Mesendoderm (in vitro differentiated cells): Measurements from ENCODE around the gene FZD2.

ENCODE experiments used
- DNase-seq: peaks from one replicate; pipeline ENCODE4 v3.0.0; 2013
- H2AK5ac ChIP-seq: 2 replicates; pipeline ENCODE4 v1.6.1; 2013; ENCODE audit warnings: low read length, inconsistent platforms
- H2BK120ac ChIP-seq: 2 replicates; pipeline ENCODE4 v1.6.1; 2013; ENCODE audit warnings: low read depth, mild to moderate bottlenecking, low read length, moderate library complexity, mixed read lengths
- H2BK15ac ChIP-seq: replicated peaks from 2 replicates; pipeline ENCODE4 v1.6.1; 2013; ENCODE audit warnings: low read depth, mild to moderate bottlenecking, moderate library complexity
- H2BK5ac ChIP-seq: 2 replicates; pipeline ENCODE4 v1.6.1; 2013; ENCODE audit warnings: low read length, inconsistent platforms
- H3K18ac ChIP-seq: 2 replicates; pipeline ENCODE4 v1.6.1; 2013; ENCODE audit warnings: mild to moderate bottlenecking, low read length, mixed read lengths
- H3K23ac ChIP-seq: one replicate; pipeline ENCODE4 v1.6.1; 2013; ENCODE audit warnings: low read length
- H3K27ac ChIP-seq: 2 replicates; pipeline ENCODE4 v1.5.1; 2013; ENCODE audit warnings: low read depth, mild to moderate bottlenecking, inconsistent platforms, low read length, moderate library complexity
- H3K27me3 ChIP-seq: 2 replicates; pipeline ENCODE4 v1.6.1; 2013; ENCODE audit warnings: low read length, control low read depth, mild to moderate bottlenecking, inconsistent platforms; ENCODE audit not compliant: insufficient read depth, poor library complexity
- H3K36me3 ChIP-seq: 2 replicates; pipeline ENCODE4 v1.6.1; 2013; ENCODE audit warnings: low read length, inconsistent platforms; ENCODE audit not compliant: control insufficient read depth, insufficient read depth
- H3K4ac ChIP-seq: one replicate; pipeline ENCODE4 v1.6.1; 2013; ENCODE audit warnings: low read depth, mild to moderate bottlenecking, low read length, moderate library complexity
- H3K4me1 ChIP-seq: 2 replicates; pipeline ENCODE4 v1.6.1; 2013; ENCODE audit warnings: low read depth, low read length, inconsistent platforms; ENCODE audit not compliant: control insufficient read depth
- H3K4me2 ChIP-seq: 2 replicates; pipeline ENCODE4 v1.6.1; 2013; ENCODE audit warnings: low read length
- H3K4me3 ChIP-seq: 2 replicates; pipeline ENCODE4 v1.5.1; 2013; ENCODE audit warnings: mild to moderate bottlenecking, low read length
- H3K56ac ChIP-seq: one replicate; pipeline ENCODE4 v1.6.1; 2013; ENCODE audit warnings: low read length
- H3K79me1 ChIP-seq: 2 replicates; pipeline ENCODE4 v1.6.1; 2013; ENCODE audit warnings: low read length, inconsistent platforms
- H3K79me2 ChIP-seq: 2 replicates; pipeline ENCODE4 v1.6.1; 2013; ENCODE audit warnings: mild to moderate bottlenecking, low read length; ENCODE audit not compliant: control insufficient read depth, insufficient read depth
- H3K9ac ChIP-seq: 2 replicates; pipeline ENCODE4 v1.6.1; 2013; ENCODE audit warnings: low read length, inconsistent platforms
- H4K5ac ChIP-seq: one replicate; pipeline ENCODE4 v1.6.1; 2013; ENCODE audit warnings: low read length
- H4K8ac ChIP-seq: one replicate; pipeline ENCODE4 v1.6.1; 2013; ENCODE audit warnings: low read depth, mild to moderate bottlenecking, control low read depth, low read length, moderate library complexity
- WGBS: extraction: QIAGEN DNeasy Blood & Tissue Kit; methylation state at CpG from one replicate; pipeline ENCODE4 v1.1.7; 2013; ENCODE audit warnings: low lambda C conversion rate, missing lambda C conversion rate; ENCODE audit not compliant: insufficient coverage; ENCODE audit errors: extremely low coverage; 5-methylcytosine and 5-hydroxymethylcytosine counted together

FZD2 gene

GRCh38 chr17:44549686-44550085, 7.6 kb upstream of the FZD2 start:
- Histone ChIP-seq H3K79me2 (no peaks in the 10 kb centered on the region), H3K27ac (no peak overlapping the region), H3K4me2 (no peak overlapping the region), H2AK5ac (no peak overlapping the region), H3K9ac (no peak overlapping the region), H4K5ac (no peak overlapping the region), H3K4me1 (peaks cover 11% of the 10 kb centered on the region), H3K23ac (no peak overlapping the region), H4K8ac (no peak overlapping the region), H3K18ac (no peak overlapping the region), H3K4me3 (no peak overlapping the region), H2BK15ac (no peak overlapping the region), H2BK5ac (no peak overlapping the region), H3K36me3 (no peaks in the 10 kb centered on the region), H2BK120ac (no peak overlapping the region), H3K56ac (peak overlapping the region; percentile 39), H3K27me3 (no peaks in the 10 kb centered on the region), H3K79me1 (no peaks in the 10 kb centered on the region), H3K4ac (no peak overlapping the region)
- no CpG with 5 or more reads among the region's 6 CpGs for WGBS
- no peak for DNase-seq

DNA sequence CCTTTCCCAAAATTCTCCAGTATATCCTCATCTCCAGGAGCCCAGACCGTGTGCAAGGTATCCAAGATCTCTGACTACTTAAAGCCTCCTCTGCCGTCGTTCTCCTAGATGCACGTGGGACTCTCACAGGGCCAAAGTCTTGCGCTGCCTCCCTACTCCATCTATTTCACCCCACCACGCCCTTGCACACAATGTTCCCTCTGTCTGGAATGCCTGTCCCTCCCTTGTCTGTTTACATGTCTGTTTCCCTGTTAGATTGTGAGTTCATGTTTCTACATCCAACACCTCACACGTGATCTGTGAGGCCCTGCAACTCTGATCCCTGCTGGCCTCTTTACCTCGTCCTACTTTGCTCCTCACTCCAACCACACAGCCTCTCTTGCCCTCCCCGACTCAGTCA, 4.9 kb upstream of the FZD2 start:
- Histone ChIP-seq H3K36me3 (no peaks in the 10 kb centered on the region), H2BK5ac (no peak overlapping the region), H3K4me2 (no peak overlapping the region), H3K4ac (no peak overlapping the region), H3K4me1 (peaks cover 15% of the 10 kb centered on the region), H3K79me1 (no peaks in the 10 kb centered on the region), H3K56ac (peak overlapping the region; percentile 15), H2AK5ac (peak overlapping the region; percentile 74), H4K5ac (no peak overlapping the region), H3K27ac (no peak overlapping the region), H3K4me3 (no peak overlapping the region), H2BK15ac (no peak overlapping the region), H3K23ac (no peak overlapping the region), H3K27me3 (no peaks in the 10 kb centered on the region), H2BK120ac (no peak overlapping the region), H3K18ac (no peak overlapping the region), H4K8ac (no peak overlapping the region), H3K79me2 (no peaks in the 10 kb centered on the region), H3K9ac (no peak overlapping the region)
- DNase-seq, result no peak
- whole genome bisulfite sequencing, result no CpG with 5 or more reads among the region's 9 CpGs

- H3K27me3 ChIP-seq, result peaks cover 15% of the 10 kb centered on the region
- H3K4me1 ChIP-seq, result peaks cover 9% of the 10 kb centered on the region
- no peak overlapping the region for H3K4ac ChIP-seq
- peak; percentile 30 for DNase-seq
- H2BK120ac ChIP-seq, result no peak overlapping the region
- H3K23ac ChIP-seq, result no peak overlapping the region
- H3K4me3 ChIP-seq, result no peak overlapping the region
- no peak overlapping the region for H4K8ac ChIP-seq
- H3K79me2 ChIP-seq, result no peaks in the 10 kb centered on the region
- H3K56ac ChIP-seq, result peak overlapping the region; percentile 4
- H3K4me2 ChIP-seq, result no peak overlapping the region
- H3K36me3 ChIP-seq, result no peaks in the 10 kb centered on the region
- H2BK5ac ChIP-seq, result no peak overlapping the region
- no peaks in the 10 kb centered on the region for H3K79me1 ChIP-seq
- no peak overlapping the region for H3K9ac ChIP-seq
- H3K18ac ChIP-seq, result no peak overlapping the region
- H2AK5ac ChIP-seq, result no peak overlapping the region
- whole genome bisulfite sequencing, result no CpG with 5 or more reads among the region's 5 CpGs
- H3K27ac ChIP-seq, result no peak overlapping the region
- H4K5ac ChIP-seq, result no peak overlapping the region
- H2BK15ac ChIP-seq, result no peak overlapping the region
Measured at GRCh38 chr17:44555099-44555498, 2.2 kb upstream of the FZD2 start.

DNA sequence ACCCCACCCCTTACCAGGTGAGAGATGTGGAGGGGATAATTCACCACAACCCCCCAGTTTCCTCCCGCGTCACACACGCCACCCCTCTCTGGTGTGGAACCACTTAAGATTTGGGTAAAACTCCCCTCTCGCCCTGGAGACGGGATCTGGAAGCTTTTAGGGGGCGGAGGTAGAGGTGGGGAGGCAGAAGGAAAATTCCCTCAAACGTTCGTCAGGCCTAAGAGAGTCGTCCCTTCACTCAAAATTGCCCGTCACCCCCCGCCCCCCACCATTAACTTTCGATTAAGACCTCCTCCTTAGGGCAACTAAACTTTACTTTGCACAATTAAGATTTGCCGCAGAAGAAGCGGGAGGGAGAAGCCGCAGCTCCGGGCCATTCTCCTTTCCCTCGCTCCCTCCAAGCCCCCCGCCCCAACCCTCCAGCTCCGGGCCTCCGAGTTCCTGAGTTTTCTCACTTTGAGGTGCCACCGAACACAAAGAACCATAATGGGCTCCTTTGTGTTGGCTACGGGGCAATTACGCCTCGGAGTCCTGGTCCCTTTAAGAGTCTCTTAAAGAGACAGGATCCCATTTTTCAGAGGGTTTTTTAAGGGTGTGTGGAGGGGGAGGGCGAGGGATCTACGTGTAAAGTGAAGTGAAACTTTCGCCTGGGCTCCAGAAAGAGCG, 985 bp upstream of the FZD2 start:
- WGBS, result no CpG with 5 or more reads among the region's 28 CpGs
- Histone ChIP-seq H3K4me3 (peak overlapping the region; percentile 56), H3K9ac (peak overlapping the region; percentile 78), H3K79me1 (no peaks in the 10 kb centered on the region), H3K27me3 (peaks cover 15% of the 10 kb centered on the region), H3K56ac (peak overlapping the region; percentile 81), H3K4me1 (peaks cover 10% of the 10 kb centered on the region), H2BK15ac (peak overlapping the region; percentile 61), H3K18ac (peak overlapping the region; percentile 69), H3K36me3 (no peaks in the 10 kb centered on the region), H4K5ac (no peak overlapping the region), H3K23ac (peak overlapping the region; percentile 1), H2BK120ac (peak overlapping the region; percentile 73), H3K27ac (peak overlapping the region; percentile 73), H4K8ac (no peak overlapping the region), H3K4me2 (peak overlapping the region; percentile 89), H2AK5ac (no peak overlapping the region), H3K4ac (peak overlapping the region; percentile 26), H3K79me2 (no peaks in the 10 kb centered on the region), H2BK5ac (peak overlapping the region; percentile 41)
- DNase-seq, result peak; percentile 96

- H3K4me2 ChIP-seq, result peak overlapping the region; percentile 98
- peak overlapping the region; percentile 78 for H3K18ac ChIP-seq
- no peak overlapping the region for H2AK5ac ChIP-seq
- no peak overlapping the region for H4K8ac ChIP-seq
- H3K79me1 ChIP-seq, result no peaks in the 10 kb centered on the region
- H3K79me2 ChIP-seq, result no peaks in the 10 kb centered on the region
- no peak overlapping the region for H2BK5ac ChIP-seq
- peaks cover 18% of the 10 kb centered on the region for H3K4me1 ChIP-seq
- H4K5ac ChIP-seq, result no peak overlapping the region
- peak overlapping the region; percentile 91 for H3K27ac ChIP-seq
- peaks cover 15% of the 10 kb centered on the region for H3K27me3 ChIP-seq
- peak overlapping the region; percentile 83 for H3K9ac ChIP-seq
- H3K4ac ChIP-seq, result peak overlapping the region; percentile 42
- H3K4me3 ChIP-seq, result peak overlapping the region; percentile 67
- H2BK120ac ChIP-seq, result no peak overlapping the region
- H3K23ac ChIP-seq, result peak overlapping the region; percentile 98
- peak; percentile 71 for DNase-seq
- no CpG with 5 or more reads among the region's 69 CpGs for WGBS
- peak overlapping the region; percentile 95 for H3K56ac ChIP-seq
- H3K36me3 ChIP-seq, result no peaks in the 10 kb centered on the region
- H2BK15ac ChIP-seq, result no peak overlapping the region
Measured at GRCh38 chr17:44557651-44558285, 484 bp downstream of the FZD2 start.
